ENCODE data around the gene MDH1B.
"Not testable (repeated sequence)": the region's sequence is repeated elsewhere in the genome, so short reads cannot be mapped to it uniquely, and the experiment has no call there.

The MDH1B gene

DNA sequence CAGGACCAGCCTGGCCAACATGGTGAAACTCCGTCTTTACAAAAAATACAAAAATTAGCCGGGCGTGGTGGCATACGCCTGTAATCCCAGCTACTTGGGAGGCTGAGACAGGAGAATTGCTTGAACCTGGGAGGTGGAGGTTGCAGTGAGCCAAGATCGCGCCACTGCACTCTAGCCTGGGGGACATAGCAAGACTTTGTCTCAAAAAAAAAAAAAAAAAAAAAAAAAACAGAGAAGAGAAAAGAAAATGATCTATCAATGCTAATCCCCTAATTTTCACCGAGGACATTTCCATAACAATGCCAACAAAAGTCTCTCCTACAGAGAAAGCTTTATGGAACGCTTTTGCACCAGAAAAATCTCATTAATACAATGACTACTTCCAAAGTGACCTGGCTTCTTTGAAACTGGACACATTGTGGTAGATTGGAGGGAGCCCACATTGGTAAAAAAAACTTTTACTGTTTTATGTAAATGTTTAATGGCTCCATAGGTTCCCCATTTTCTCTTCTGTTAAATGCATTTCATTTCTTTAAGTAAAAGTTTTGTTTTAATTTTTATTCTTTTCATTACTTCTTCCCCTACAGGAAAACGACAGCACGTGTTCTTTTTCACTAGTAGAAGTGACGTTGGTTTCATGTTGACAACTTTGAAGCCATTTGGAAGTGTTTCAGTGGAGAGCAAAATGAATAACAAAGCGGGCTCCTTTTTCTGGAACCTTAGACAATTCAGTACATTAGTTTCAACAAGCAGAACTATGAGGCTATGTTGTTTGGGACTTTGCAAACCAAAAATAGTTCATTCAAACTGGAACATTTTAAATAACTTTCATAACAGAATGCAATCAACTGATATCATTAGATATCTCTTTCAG lies 1.2 kb upstream of the MDH1B start:
- DNase-seq, result no peak

DNA sequence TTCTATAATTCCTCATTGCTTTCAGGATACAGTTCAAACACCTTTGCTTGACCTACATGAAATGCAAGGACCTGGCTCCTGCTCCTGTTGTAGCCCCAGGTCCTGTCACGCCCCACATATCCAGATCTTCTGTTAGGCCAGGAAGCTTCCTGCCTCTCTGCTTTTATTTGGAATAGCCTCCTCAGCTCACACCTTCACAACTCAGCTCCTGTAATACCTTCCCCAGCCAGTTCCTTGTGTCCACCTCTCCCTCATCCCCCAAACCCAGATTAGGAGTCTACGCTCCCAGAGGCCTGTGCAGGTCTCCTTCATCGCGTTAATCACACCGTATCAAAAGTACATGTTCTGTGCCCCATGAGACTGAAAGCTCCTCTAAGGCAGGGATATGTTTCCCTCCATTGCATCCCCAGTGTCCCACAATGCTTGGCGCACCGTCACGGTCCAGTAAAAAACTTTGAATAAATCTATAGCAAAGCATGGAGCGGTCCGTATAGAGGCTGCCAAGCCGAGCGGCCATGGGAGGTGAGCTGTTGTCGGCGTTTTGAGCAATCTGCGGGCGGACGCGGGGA lies 371 bp downstream of the MDH1B start:
- DNase-seq, result no peak

DNA sequence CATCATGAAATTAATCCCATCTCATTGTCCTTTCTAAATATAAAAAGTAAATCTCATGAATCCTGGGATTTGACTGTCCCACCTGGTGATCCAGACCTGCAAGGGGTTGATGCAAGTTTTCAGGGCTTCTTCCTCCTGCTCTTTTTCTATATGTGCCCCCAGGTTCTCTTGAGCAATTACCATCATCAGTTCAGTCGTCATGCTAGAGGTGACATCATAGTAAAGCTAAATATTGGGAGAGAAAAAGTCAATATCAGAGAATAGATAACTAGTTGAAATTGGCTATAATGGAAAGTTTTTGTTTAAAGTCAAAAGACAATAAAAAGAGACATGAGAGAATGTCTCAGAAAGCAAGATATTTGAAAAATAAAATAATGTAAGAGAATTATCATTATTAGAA lies 8.3 kb downstream of the MDH1B start:
- DNase-seq, result no peak

GRCh38 chr2:206740800-206741199 lies 24.3 kb downstream of the MDH1B start:
- no peak for DNase-seq

GRCh38 chr2:206739271-206739670 lies 25.9 kb downstream of the MDH1B start:
- no peak for DNase-seq

DNA sequence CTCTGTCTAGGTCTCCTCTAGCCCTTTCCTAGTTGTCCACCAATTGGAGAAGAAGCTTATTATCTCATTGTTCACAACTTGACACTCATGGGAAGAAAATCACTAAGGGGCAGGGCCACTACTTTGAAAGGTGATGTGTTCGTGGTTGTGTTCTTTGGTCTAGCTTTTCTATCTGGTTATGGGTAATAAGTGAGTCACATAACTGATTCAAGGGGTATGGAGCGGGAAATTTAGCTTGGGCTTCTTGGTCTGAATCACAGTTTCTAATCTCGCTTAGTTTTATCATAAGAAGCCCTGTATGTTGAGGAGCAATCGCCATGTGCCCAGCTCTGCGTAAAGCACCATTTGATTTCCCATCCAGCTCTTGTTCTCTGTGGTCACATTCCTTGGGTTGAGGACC lies 28.2 kb downstream of the MDH1B start:
- DNase-seq, result no peak

DNA sequence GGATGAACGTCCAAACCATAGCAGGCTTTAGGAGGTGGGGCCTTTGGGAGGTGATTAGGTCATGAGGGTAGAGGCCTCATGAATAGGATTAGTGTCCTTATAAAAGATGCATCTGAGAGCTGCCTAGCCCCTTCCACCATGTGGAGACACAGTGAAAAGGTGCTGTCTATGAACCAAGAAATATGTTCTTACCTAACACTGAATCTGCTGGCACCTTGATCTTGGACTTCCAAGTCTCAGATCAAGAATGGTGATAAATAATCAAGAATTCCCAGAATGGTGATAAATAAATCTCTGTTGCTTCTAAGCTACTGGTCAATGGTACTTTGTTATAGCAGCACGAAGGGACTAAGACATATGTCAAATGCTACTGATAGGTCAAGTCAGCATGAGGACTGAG lies 31.8 kb downstream of the MDH1B start:
- DNase-seq, result no peak

GRCh38 chr2:206728277-206729199 lies 36.6 kb downstream of the MDH1B start:
- DNase-seq, result no peak

GRCh38 chr2:206727287-206727686 lies 37.8 kb downstream of the MDH1B start:
- DNase-seq, result no peak

DNA sequence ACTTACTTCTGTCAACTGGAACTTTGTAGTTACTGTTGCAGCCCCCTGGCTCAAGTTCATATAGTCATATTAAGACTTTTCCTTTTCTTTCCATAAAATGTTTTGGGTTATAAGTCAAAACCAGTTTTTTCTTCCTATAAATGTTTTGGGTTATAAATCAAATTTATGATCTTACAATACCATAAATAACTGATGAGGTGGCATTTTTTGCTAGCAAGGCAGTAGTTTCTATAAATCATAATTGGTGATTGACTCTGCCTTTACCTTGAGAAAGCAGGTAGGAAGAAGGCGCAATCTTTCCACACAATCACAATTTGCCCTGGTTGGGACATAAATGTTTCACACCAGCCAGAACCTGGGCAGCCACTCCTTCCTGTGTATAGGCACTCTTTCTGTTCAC lies 41.8 kb downstream of the MDH1B start:
- DNase-seq, result no peak

DNA sequence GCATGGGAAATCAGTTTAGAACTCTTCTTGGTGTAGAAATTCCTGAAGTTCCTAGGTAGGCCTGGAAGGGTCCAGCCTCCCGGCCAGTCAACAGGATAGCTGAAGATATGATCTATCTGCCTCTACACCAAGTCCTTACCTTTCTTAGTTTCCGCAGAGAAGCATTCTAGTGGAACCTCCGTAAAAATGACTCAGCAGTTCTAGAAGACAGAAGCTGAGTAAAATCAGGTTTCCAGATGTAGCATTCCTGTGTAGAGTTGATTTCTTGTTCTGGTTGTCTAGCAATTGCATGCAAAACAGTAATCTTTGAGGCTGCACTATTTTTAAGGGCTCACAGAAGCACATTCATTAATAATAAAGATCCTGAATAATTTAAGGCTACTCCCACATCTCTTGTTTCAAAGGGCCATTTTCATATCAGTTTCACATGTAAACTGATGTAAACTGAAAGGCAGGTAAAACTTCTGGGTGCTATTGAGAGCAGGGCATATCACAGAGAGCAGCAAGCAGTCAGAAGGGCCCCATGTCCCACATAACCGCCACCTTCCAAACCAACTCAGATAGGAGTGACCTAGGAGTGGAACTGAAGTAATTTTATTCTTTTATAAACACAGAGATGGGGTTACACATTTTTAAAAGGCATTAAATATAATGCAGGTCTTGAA lies 43.7 kb downstream of the MDH1B start:
- no peak for DNase-seq

- DNase-seq, result no peak
Observed at GRCh38 chr2:206718296-206718695, 46.8 kb downstream of the MDH1B start, which contains the start of gene DYTN. TSS of gene DYTN (minus strand) at chr2:206718396. CDS start at chr2:206718279, 117 bp downstream.

- peak; percentile 87 for DNase-seq
Observed at GRCh38 chr2:206716623-206717022, 48.5 kb downstream of the MDH1B start.

DNA sequence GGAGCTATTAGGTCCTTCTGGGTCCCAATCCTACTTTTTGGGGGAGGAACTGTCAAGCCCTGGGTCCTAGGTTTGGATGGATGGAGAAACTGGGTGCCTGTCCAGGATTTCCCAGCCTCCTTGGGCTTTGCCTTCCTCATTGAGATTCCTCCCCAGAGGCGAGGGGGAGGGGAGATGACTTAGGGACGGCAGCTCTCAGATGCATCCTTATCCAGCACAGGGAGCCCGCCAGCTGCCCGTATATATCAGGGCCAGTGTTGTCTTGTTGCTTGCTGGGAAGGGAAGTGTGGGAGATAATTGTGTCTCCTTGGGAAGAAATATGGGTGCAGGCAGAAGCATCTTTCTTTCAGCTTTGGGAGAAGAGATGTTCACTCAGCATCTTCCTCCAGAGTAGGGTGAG lies 49.9 kb downstream of the MDH1B start:
- DNase-seq, result not testable (repeated sequence)

DNA sequence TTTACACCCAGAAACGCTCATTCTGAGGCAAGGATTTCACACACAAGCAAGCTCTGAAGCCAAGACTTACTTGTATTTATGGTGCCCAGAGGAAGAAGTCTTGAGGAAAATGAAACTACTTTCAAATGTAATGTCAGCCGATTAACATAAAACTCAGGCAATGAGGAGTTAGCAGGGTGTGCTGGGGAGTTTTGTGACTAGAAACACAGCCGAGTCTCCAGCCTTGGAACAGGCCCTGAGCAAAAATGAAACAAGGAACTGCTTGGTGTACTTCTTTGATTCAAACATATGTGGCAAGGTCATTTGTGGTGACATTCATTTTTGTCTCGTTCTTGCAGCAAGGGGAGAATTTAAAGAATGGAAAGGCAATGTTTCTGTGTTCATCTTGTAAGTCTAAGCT lies 51.4 kb downstream of the MDH1B start:
- DNase-seq, result no peak

DNA sequence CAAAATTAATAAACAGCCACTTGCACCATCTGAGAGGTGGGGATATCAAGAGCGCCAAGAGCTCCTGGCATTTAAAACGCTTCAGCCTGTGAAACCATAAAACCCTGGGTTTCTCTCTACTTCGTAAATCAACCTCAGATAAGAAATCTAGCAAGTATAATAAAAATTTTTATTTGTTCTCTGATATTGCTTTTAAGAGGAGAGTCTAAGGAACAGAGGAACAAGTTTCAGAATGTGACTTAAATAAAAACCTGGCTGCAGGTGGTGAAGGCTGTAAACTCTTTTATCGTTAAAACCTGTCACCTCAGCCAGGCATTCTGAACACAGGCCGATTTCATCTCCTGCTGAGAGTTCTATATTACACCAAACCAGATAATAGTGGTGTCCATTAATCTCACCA lies 56.8 kb downstream of the MDH1B start:
- no peak for DNase-seq

DNA sequence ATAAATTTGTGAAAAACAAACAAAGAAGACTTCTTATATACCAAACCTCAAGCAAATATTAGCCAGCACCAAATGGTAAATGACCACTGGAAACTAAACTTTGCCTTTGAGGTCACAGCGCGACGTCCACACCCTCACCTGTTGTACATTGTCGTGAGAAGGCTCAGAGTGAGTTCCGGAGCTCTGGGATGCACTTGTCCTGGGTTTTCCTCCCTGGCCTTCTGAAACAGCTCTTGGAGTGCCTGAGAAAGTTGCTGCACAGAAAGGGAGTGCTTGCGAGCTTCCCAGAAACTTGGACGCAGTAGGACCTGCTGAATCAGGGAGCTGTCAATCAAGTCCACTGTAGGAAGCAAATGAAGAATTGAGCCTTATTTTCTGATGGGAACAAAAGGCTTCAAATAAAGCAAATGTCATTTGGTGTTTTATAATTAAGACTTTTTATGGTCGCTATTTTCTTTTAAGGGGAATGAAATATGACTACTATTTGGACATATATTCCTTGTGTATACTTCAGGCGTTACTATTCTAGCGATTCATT lies 57.9 kb downstream of the MDH1B start:
- no peak for DNase-seq

- DNase-seq, result no peak
Observed at GRCh38 chr2:206701952-206702605, 63.0 kb downstream of the MDH1B start.

DNA sequence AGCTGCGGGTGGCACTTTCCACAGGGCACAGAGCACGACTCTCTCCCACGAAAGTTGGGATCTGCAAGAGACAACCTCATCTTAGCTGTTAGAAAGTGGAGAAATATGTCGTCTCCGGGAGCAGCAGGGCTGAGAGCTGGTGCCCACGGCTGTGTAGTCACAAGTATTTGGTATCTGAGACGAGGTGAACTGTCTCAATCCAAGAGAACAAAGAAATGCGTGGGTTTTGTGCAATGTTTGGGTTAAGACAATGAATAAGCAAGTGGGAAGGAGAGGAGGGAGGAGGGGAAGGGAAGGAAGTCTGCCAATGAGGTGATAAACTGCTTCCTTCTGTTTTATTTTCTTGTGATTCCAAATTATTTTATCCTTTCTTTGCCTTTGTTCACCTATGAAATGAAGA lies 65.0 kb downstream of the MDH1B start:
- DNase-seq, result no peak

DNA sequence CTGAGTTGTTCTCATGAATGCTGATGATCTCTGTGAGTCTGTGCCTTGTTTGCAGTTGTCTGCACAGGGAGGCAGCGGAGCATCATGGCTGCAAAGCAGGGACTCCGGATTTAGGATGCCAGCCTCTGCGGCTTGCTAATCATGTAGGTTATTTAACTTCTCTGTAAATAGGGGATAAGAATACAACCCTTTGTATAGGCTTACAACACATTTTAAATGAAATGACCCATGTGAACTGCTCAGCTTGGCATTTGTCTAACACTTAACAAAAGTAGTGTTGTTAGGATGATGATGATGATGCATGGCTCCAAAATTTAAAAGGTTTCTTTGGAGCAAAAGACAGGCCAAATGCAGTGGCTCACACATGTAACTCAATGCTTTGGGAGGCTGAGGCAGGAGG lies 66.3 kb downstream of the MDH1B start:
- DNase-seq, result no peak

DNA sequence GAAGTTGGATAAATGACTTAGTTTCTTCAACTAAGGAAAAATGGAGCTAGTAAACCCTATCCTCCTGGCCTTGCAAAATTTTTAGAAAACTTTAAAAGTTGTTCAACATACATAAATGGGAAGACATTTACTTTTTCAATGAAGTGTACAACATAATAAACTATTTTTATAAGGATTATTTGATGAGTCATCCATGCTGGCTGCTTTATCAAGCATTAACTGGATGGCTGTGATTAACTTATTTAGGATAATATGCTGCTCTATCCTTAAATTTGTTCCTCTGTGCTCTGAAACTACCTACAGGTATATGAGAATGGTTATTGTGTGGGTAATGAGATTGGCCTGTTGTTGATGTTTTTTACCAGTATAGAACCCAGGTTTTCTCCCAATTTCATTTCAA lies 68.2 kb downstream of the MDH1B start:
- DNase-seq, result no peak
